ENCODE measurements around the gene MCM6.

The MCM6 gene

DNA sequence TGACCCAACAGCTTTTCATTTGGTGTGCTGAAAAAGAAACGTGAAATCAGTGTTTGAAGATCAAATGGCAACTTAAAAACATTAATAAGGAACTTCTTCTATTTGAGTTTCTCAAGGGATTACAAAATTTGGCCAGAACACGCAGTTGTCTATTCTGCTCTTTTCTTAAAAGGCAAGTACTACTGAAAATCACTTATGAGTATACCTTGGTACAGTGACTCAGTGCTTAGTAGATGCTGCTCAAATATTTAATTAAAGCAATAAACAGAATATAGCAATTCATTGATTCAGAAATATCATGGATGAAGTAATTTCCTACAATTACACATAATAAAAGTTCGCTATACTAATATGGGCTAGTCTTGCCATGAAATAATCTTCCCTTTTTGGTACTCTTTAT lies 38.2 kb upstream of the MCM6 start:
- TF ChIP-seq OSR1 (CRISPR knock-in tag; IDR thresholded peaks at IDR 0.05) (no peak), BACH2 (CRISPR knock-in tag; IDR thresholded peaks at IDR 0.05; ENCODE audit: borderline replicate concordance) (no peak)
- no peak for ATAC-seq

DNA sequence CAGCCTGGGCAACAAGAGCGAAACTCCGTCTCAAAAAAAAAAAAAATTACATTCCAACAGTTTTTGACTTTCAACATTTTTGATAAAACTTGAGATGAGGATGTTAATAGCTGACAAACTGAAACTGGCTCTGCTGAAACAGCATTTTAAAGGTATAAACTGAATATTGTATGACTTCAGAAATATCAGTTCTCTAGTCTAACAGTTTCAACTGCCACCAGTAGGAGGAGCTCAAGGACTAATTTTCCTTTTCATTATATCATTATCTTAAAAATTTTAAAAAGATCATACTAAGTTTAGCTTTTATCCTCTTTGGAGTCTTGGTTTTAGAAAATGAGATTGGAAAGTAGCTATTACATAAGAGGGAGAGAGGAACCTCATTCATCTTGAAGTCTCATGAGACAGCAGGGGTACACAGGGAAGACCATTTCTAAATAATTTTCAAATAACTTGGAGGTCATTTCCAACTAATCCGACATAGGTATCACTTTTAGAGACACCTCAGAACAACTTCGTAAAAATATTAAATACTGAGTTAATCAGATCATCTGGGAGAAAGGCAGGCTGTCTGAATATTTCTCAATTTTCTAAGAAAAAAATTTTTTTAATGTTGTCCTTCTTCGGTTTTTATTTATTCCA lies 37.6 kb upstream of the MCM6 start:
- ATAC-seq: peak; percentile 70
- TF ChIP-seq ZC3H10 (CRISPR knock-in tag; IDR thresholded peaks at IDR 0.05): no peak
- TF ChIP-seq, protein P1, sequence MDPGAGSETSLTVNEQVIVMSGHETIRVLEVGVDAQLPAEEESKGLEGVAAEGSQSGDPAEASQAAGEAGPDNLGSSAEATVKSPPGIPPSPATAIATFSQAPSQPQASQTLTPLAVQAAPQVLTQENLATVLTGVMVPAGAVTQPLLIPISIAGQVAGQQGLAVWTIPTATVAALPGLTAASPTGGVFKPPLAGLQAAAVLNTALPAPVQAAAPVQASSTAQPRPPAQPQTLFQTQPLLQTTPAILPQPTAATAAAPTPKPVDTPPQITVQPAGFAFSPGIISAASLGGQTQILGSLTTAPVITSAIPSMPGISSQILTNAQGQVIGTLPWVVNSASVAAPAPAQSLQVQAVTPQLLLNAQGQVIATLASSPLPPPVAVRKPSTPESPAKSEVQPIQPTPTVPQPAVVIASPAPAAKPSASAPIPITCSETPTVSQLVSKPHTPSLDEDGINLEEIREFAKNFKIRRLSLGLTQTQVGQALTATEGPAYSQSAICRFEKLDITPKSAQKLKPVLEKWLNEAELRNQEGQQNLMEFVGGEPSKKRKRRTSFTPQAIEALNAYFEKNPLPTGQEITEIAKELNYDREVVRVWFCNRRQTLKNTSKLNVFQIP (CRISPR knock-in tag; IDR thresholded peaks at IDR 0.05; ENCODE audit: borderline replicate concordance, low read depth): no peak
- TF ChIP-seq, protein P2, sequence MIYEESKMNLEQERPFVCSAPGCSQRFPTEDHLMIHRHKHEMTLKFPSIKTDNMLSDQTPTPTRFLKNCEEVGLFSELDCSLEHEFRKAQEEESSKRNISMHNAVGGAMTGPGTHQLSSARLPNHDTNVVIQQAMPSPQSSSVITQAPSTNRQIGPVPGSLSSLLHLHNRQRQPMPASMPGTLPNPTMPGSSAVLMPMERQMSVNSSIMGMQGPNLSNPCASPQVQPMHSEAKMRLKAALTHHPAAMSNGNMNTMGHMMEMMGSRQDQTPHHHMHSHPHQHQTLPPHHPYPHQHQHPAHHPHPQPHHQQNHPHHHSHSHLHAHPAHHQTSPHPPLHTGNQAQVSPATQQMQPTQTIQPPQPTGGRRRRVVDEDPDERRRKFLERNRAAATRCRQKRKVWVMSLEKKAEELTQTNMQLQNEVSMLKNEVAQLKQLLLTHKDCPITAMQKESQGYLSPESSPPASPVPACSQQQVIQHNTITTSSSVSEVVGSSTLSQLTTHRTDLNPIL (CRISPR knock-in tag; IDR thresholded peaks at IDR 0.05; ENCODE audit: low read depth): no peak
- TF ChIP-seq RARB (CRISPR knock-in tag; IDR thresholded peaks at IDR 0.05): no peak
- TF ChIP-seq SNAI2 (CRISPR knock-in tag; IDR thresholded peaks at IDR 0.05): no peak
- no peak for TF ChIP-seq ESRRG (CRISPR knock-in tag; IDR thresholded peaks at IDR 0.05)
- TF ChIP-seq, protein P3, sequence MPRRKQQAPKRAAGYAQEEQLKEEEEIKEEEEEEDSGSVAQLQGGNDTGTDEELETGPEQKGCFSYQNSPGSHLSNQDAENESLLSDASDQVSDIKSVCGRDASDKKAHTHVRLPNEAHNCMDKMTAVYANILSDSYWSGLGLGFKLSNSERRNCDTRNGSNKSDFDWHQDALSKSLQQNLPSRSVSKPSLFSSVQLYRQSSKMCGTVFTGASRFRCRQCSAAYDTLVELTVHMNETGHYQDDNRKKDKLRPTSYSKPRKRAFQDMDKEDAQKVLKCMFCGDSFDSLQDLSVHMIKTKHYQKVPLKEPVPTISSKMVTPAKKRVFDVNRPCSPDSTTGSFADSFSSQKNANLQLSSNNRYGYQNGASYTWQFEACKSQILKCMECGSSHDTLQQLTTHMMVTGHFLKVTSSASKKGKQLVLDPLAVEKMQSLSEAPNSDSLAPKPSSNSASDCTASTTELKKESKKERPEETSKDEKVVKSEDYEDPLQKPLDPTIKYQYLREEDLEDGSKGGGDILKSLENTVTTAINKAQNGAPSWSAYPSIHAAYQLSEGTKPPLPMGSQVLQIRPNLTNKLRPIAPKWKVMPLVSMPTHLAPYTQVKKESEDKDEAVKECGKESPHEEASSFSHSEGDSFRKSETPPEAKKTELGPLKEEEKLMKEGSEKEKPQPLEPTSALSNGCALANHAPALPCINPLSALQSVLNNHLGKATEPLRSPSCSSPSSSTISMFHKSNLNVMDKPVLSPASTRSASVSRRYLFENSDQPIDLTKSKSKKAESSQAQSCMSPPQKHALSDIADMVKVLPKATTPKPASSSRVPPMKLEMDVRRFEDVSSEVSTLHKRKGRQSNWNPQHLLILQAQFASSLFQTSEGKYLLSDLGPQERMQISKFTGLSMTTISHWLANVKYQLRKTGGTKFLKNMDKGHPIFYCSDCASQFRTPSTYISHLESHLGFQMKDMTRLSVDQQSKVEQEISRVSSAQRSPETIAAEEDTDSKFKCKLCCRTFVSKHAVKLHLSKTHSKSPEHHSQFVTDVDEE (CRISPR knock-in tag; IDR thresholded peaks at IDR 0.05): no peak
- TF ChIP-seq ZFP30 (CRISPR knock-in tag; IDR thresholded peaks at IDR 0.05): no peak
- TF ChIP-seq ZNF70 (CRISPR knock-in tag; IDR thresholded peaks at IDR 0.05): no peak
- TF ChIP-seq, protein P4, sequence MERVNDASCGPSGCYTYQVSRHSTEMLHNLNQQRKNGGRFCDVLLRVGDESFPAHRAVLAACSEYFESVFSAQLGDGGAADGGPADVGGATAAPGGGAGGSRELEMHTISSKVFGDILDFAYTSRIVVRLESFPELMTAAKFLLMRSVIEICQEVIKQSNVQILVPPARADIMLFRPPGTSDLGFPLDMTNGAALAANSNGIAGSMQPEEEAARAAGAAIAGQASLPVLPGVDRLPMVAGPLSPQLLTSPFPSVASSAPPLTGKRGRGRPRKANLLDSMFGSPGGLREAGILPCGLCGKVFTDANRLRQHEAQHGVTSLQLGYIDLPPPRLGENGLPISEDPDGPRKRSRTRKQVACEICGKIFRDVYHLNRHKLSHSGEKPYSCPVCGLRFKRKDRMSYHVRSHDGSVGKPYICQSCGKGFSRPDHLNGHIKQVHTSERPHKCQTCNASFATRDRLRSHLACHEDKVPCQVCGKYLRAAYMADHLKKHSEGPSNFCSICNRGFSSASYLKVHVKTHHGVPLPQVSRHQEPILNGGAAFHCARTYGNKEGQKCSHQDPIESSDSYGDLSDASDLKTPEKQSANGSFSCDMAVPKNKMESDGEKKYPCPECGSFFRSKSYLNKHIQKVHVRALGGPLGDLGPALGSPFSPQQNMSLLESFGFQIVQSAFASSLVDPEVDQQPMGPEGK (CRISPR knock-in tag; IDR thresholded peaks at IDR 0.05; ENCODE audit: borderline replicate concordance): no peak
- TF ChIP-seq ISL1 (CRISPR knock-in tag; IDR thresholded peaks at IDR 0.05): no peak
- TF ChIP-seq TOX (CRISPR knock-in tag; IDR thresholded peaks at IDR 0.05; ENCODE audit: borderline replicate concordance): no peak

DNA sequence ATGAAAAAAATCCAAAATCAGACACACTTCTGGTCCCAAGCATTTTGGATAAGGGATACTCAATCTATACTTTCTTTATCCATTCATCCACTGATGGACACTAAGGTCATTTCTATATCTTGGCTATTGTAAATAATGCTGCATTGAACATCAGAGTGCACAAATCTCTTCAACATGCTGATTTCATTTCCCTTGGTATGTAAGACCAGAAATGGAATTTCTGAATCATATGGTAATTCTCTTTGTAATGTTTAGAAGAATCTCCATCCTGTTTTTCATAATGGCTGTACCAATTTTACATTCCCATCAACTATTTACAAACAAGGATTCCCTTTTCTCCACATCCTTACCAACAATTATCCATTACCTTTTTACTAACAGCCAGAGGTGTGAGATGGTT lies 33.7 kb upstream of the MCM6 start:
- ATAC-seq: peak; percentile 57

More for the DNA sequence above, 33.7 kb upstream of the MCM6 start:
- TF ChIP-seq ZC3H10 (CRISPR knock-in tag; IDR thresholded peaks at IDR 0.05) (no peak), TOX (CRISPR knock-in tag; IDR thresholded peaks at IDR 0.05; ENCODE audit: borderline replicate concordance) (no peak), RARB (CRISPR knock-in tag; IDR thresholded peaks at IDR 0.05) (no peak), TCF4 (CRISPR knock-in tag; IDR thresholded peaks at IDR 0.05; ENCODE audit: borderline replicate concordance) (no peak), ISL1 (CRISPR knock-in tag; IDR thresholded peaks at IDR 0.05) (no peak), ZFP3 (CRISPR knock-in tag; IDR thresholded peaks at IDR 0.05) (no peak), ARNTL (CRISPR knock-in tag; IDR thresholded peaks at IDR 0.05; ENCODE audit: borderline replicate concordance, low read depth) (no peak), PPARA (CRISPR knock-in tag; IDR thresholded peaks at IDR 0.05; ENCODE audit: borderline replicate concordance) (no peak)
- TF ChIP-seq, protein P3 (CRISPR knock-in tag; IDR thresholded peaks at IDR 0.05): no peak
- TF ChIP-seq, protein P1 (CRISPR knock-in tag; IDR thresholded peaks at IDR 0.05; ENCODE audit: borderline replicate concordance, low read depth): no peak
